ENCODE measurements around the gene CD55.

- TF ChIP-seq JUN (CRISPR knock-in tag; IDR thresholded peaks at IDR 0.05) (no peak), CTCF (IDR thresholded peaks at IDR 0.05) (no peak), E2F1 (CRISPR knock-in tag; IDR thresholded peaks at IDR 0.05) (no peak), CREB1 (CRISPR knock-in tag; IDR thresholded peaks at IDR 0.05) (no peak), ZNF232 (CRISPR knock-in tag; IDR thresholded peaks at IDR 0.05) (no peak), NR2C2 (CRISPR knock-in tag; IDR thresholded peaks at IDR 0.05) (no peak), NR1H2 (CRISPR knock-in tag; IDR thresholded peaks at IDR 0.05) (no peak), MAX (CRISPR knock-in tag; IDR thresholded peaks at IDR 0.05) (no peak), FOXK1 (CRISPR knock-in tag; IDR thresholded peaks at IDR 0.05) (no peak), TP53 (CRISPR knock-in tag; IDR thresholded peaks at IDR 0.05) (no peak), E2F5 (CRISPR knock-in tag; IDR thresholded peaks at IDR 0.05) (no peak), PREB (CRISPR knock-in tag; IDR thresholded peaks at IDR 0.05; ENCODE audit: borderline replicate concordance) (no peak), ZNF416 (CRISPR knock-in tag; IDR thresholded peaks at IDR 0.05) (no peak), SP1 (CRISPR knock-in tag; conservative IDR thresholded peaks at IDR 0.05) (no peak)
These were observed 16.6 kb upstream of the CD55 start for GRCh38 chr1:207304710-207305488.

All from WTC11 (cell line).